Measurements from ENCODE around the gene STARD13.

The STARD13 gene, protein sequence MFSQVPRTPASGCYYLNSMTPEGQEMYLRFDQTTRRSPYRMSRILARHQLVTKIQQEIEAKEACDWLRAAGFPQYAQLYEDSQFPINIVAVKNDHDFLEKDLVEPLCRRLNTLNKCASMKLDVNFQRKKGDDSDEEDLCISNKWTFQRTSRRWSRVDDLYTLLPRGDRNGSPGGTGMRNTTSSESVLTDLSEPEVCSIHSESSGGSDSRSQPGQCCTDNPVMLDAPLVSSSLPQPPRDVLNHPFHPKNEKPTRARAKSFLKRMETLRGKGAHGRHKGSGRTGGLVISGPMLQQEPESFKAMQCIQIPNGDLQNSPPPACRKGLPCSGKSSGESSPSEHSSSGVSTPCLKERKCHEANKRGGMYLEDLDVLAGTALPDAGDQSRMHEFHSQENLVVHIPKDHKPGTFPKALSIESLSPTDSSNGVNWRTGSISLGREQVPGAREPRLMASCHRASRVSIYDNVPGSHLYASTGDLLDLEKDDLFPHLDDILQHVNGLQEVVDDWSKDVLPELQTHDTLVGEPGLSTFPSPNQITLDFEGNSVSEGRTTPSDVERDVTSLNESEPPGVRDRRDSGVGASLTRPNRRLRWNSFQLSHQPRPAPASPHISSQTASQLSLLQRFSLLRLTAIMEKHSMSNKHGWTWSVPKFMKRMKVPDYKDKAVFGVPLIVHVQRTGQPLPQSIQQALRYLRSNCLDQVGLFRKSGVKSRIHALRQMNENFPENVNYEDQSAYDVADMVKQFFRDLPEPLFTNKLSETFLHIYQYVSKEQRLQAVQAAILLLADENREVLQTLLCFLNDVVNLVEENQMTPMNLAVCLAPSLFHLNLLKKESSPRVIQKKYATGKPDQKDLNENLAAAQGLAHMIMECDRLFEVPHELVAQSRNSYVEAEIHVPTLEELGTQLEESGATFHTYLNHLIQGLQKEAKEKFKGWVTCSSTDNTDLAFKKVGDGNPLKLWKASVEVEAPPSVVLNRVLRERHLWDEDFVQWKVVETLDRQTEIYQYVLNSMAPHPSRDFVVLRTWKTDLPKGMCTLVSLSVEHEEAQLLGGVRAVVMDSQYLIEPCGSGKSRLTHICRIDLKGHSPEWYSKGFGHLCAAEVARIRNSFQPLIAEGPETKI

DNA sequence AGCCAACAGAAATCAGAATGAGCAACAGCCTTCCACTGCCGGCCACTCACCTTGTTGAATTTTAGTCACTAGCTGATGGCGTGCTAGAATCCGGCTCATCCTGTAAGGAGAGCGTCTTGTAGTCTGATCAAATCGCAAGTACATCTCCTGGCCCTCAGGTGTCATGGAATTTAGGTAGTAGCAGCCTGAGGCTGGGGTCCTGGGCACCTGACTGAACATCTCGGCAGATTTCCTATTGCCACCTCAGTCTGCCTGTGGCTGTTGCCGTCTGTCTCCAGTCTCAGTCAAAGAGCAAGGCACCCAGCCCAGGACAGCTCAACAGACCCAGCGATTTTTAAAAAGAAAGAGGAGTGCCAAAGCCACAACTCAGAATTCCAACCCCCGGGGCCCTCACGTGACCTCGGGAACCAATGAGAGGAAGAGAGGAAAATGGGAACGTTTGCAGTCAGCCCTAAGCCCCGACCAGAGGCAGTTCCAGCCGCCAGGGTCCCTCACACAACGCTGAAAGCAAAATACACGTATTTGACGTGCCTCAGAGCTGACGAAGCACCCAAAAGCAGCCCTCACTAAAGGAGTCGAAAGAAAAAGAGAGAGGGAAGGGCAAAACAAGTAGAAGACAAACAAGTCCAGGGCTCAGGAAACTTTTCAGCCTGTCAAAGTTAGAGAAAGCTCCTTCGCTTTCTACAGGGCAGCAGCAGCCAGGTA lies at the start of gene STARD13:
STARD13 (minus strand) TSS at position 336 of the 705 bp plus-strand sequence; CDS start at position 219, 117 bp downstream.
- peaks cover 18% of the 10 kb centered on the region for H3K4me1 Mint-ChIP-seq (ENCODE audit: low read depth)
- peak; percentile 32 for DNase-seq
- H3K36me3 Mint-ChIP-seq (ENCODE audit: low read depth): no peaks in the 10 kb centered on the region
- H3K9me3 Mint-ChIP-seq: no peaks in the 10 kb centered on the region
- H3K4me3 Mint-ChIP-seq: peak within 1 kb of the TSS; percentile 71
- H3K27me3 Mint-ChIP-seq: peaks cover 65% of the 10 kb centered on the region
- H3K27ac Mint-ChIP-seq: no peak within 1 kb of the TSS

DNA sequence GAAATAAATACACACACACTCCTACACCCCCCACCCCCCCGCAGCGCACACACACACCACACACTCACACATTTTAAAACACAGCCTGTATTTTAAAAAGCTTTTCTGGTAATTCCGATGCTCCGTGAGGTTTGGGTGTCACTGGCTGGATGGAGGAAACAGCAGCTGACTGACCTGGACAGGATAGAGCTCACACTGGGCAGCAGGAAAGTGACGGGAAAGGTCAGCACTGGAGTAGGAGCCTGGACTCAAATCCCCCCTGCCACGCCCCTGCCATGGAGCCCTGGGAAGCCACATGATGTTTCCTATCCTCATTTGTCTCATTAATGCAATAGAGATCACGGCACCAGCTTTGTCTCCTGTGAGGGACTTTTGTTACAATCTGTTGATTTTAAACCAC lies 49.3 kb upstream of the STARD13 start:
- no peaks in the 10 kb centered on the region for H3K4me1 Mint-ChIP-seq (ENCODE audit: low read depth)
- no peak overlapping the region for H3K27ac Mint-ChIP-seq
- H3K9me3 Mint-ChIP-seq: no peaks in the 10 kb centered on the region
- no peak overlapping the region for H3K4me3 Mint-ChIP-seq
- no peaks in the 10 kb centered on the region for H3K36me3 Mint-ChIP-seq (ENCODE audit: low read depth)
- peaks cover 29% of the 10 kb centered on the region for H3K27me3 Mint-ChIP-seq
- DNase-seq: no peak

- Mint-ChIP-seq H3K27me3 (peaks cover 27% of the 10 kb centered on the region), H3K36me3 (ENCODE audit: low read depth) (no peaks in the 10 kb centered on the region), H3K27ac (no peak overlapping the region), H3K9me3 (no peaks in the 10 kb centered on the region), H3K4me1 (ENCODE audit: low read depth) (no peaks in the 10 kb centered on the region), H3K4me3 (no peak overlapping the region)
- no peak for DNase-seq
These were observed 46.4 kb upstream of the STARD13 start for GRCh38 chr13:33331962-33332361.

GRCh38 chr13:33330483-33330882 lies 44.9 kb upstream of the STARD13 start:
- Mint-ChIP-seq H3K4me1 (ENCODE audit: low read depth) (no peaks in the 10 kb centered on the region), H3K4me3 (no peak overlapping the region), H3K27me3 (peaks cover 27% of the 10 kb centered on the region), H3K36me3 (ENCODE audit: low read depth) (no peaks in the 10 kb centered on the region), H3K9me3 (no peaks in the 10 kb centered on the region), H3K27ac (no peak overlapping the region)
- DNase-seq: no peak

DNA sequence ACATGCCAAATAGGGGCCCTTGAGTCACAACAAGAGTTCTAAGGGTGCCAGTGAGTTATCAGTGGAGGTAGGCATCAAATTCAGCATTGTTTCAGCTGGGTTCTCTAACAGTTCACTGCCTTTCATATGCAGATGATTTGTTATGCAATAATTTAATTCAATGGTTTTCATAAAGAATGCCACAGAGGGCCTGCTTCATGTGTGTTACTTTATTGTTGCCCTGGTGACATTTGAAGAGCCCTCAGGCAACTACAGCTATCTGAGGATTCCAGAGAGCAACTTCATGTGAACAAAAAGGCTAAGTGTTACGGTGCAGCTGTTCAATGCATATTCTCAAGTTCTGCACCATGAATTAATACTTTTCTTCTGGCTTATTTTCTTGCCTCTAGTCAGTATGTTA lies 43.1 kb upstream of the STARD13 start:
- H3K27ac Mint-ChIP-seq: no peak overlapping the region
- H3K4me3 Mint-ChIP-seq: no peak overlapping the region
- H3K27me3 Mint-ChIP-seq: peaks cover 18% of the 10 kb centered on the region
- no peak for DNase-seq
- H3K4me1 Mint-ChIP-seq (ENCODE audit: low read depth): no peaks in the 10 kb centered on the region
- H3K9me3 Mint-ChIP-seq: no peaks in the 10 kb centered on the region
- H3K36me3 Mint-ChIP-seq (ENCODE audit: low read depth): no peaks in the 10 kb centered on the region

GRCh38 chr13:33326723-33327122 lies 41.2 kb upstream of the STARD13 start:
- no peak overlapping the region for H3K4me3 Mint-ChIP-seq
- H3K27ac Mint-ChIP-seq: no peak overlapping the region
- H3K9me3 Mint-ChIP-seq: no peaks in the 10 kb centered on the region
- peaks cover 7% of the 10 kb centered on the region for H3K27me3 Mint-ChIP-seq
- no peak for DNase-seq
- no peaks in the 10 kb centered on the region for H3K4me1 Mint-ChIP-seq (ENCODE audit: low read depth)
- no peaks in the 10 kb centered on the region for H3K36me3 Mint-ChIP-seq (ENCODE audit: low read depth)

- no peak for DNase-seq
- H3K36me3 Mint-ChIP-seq (ENCODE audit: low read depth): no peaks in the 10 kb centered on the region
- no peak overlapping the region for H3K4me3 Mint-ChIP-seq
- no peaks in the 10 kb centered on the region for H3K9me3 Mint-ChIP-seq
- no peak overlapping the region for H3K27ac Mint-ChIP-seq
- no peaks in the 10 kb centered on the region for H3K4me1 Mint-ChIP-seq (ENCODE audit: low read depth)
- peaks cover 4% of the 10 kb centered on the region for H3K27me3 Mint-ChIP-seq
These were observed 40.7 kb upstream of the STARD13 start for GRCh38 chr13:33326246-33326645.

- no peak for DNase-seq
- H3K36me3 Mint-ChIP-seq (ENCODE audit: low read depth): no peaks in the 10 kb centered on the region
- H3K4me1 Mint-ChIP-seq (ENCODE audit: low read depth): no peaks in the 10 kb centered on the region
- no peaks in the 10 kb centered on the region for H3K9me3 Mint-ChIP-seq
- no peaks in the 10 kb centered on the region for H3K27me3 Mint-ChIP-seq
- no peak overlapping the region for H3K27ac Mint-ChIP-seq
- no peak overlapping the region for H3K4me3 Mint-ChIP-seq
These were observed 38.4 kb upstream of the STARD13 start for GRCh38 chr13:33323801-33324510.

DNA sequence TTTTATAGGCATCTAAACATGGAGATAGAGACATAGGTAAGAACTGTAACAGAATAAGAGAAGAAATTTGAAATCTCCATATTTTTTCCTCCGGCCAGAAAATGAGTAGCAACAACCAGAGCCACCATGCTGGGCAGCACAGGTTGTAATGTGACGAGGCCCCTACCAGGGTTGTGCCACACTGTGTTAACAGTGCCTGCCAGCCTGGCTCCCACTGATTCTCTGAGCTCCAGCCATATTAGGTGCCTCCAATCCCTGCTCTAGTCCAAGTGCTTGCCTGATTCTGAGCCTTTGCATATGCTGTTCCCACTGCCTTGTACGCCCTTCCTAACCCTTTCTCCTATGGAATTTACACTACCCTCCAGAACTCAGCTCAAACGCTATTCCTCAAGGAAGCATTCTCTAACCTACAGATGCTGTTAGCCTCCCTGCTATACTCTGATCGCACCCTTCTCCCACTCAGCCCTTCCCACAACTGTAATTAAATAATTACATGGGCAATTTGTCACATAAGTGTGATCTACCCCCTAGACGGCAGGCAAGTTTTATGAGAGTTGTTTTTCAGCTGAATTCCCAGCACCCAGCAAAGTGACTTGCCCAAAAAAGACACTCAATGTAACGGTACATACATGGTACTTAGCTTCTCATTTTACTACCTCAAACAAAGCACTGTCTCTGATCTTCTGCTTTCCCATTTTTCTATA lies 37.6 kb upstream of the STARD13 start:
- Mint-ChIP-seq H3K36me3 (ENCODE audit: low read depth) (no peaks in the 10 kb centered on the region), H3K9me3 (no peaks in the 10 kb centered on the region), H3K4me1 (ENCODE audit: low read depth) (no peaks in the 10 kb centered on the region), H3K4me3 (no peak overlapping the region), H3K27me3 (peaks cover 5% of the 10 kb centered on the region), H3K27ac (no peak overlapping the region)
- no peak for DNase-seq

- no peak overlapping the region for H3K27ac Mint-ChIP-seq
- H3K9me3 Mint-ChIP-seq: no peaks in the 10 kb centered on the region
- no peaks in the 10 kb centered on the region for H3K36me3 Mint-ChIP-seq (ENCODE audit: low read depth)
- H3K27me3 Mint-ChIP-seq: peaks cover 5% of the 10 kb centered on the region
- DNase-seq: no peak
- H3K4me3 Mint-ChIP-seq: no peak overlapping the region
- H3K4me1 Mint-ChIP-seq (ENCODE audit: low read depth): no peaks in the 10 kb centered on the region
These were observed 36.9 kb upstream of the STARD13 start for GRCh38 chr13:33322543-33322809.

DNA sequence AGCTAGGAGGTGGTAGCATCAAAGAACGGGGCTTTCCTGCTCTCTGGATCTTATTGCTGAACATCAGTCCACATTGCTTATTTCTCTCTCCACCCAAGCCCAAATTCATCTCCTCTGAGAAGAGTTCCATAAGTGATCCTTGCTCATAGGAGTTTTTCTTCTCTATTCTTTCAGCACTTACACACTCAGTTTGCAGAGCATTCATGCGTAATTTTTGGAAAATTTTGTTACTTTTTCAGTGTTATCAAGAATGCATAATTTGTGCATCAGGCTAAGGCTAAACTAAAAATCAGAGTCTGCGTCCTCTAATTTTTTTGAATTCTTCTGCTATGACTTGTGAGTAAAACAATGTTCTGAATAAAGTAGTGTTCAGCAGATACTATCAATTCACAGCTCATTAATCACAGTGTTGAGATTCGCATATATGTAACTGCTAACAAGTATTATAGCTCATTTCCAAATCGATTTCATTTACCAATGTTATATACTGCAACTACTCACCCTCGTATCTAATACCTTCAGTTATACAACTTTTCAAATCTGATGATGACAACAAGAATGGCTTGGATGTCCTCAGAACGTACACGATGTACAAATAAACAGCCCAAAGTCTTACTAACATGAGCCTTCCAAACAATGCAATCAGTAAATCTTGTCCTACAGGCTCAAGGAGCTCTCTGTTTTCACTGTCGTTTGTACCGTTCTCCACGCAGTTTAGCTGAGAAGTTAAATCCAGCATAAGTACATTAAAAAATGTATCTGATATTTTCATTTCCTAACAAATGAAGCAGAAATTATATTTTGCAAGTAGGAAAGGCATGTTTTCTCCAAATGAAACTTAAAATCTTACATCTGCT lies 36.4 kb upstream of the STARD13 start:
- H3K9me3 Mint-ChIP-seq: no peaks in the 10 kb centered on the region
- DNase-seq: no peak
- H3K36me3 Mint-ChIP-seq (ENCODE audit: low read depth): no peaks in the 10 kb centered on the region

GRCh38 chr13:33319859-33320258 lies 34.3 kb upstream of the STARD13 start:
- Mint-ChIP-seq H3K9me3 (no peaks in the 10 kb centered on the region), H3K36me3 (ENCODE audit: low read depth) (no peaks in the 10 kb centered on the region), H3K4me1 (ENCODE audit: low read depth) (no peaks in the 10 kb centered on the region), H3K27me3 (peaks cover 14% of the 10 kb centered on the region), H3K4me3 (no peak overlapping the region), H3K27ac (no peak overlapping the region)
- no peak for DNase-seq

More for the DNA sequence above, 36.4 kb upstream of the STARD13 start:
- no peaks in the 10 kb centered on the region for H3K4me1 Mint-ChIP-seq (ENCODE audit: low read depth)
- H3K4me3 Mint-ChIP-seq: no peak overlapping the region
- H3K27ac Mint-ChIP-seq: no peak overlapping the region
- H3K27me3 Mint-ChIP-seq: peaks cover 10% of the 10 kb centered on the region

DNA sequence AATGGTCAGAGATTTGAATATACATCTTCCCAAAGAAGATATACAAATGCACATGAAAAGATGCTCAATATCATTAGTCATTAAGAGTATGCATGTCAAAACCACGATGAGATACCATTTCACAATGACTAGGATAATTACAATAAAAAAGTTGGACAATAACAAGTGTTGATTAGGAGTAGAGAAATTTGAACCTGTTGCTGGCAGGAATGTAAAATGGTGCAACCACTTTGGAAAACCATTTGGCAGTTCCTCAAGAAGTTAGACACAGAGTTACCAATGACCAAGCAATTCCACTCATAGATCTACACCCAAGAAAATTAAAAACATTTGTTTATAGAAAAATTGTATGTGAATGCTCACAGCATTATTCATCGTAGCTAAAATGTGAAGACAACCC lies 33.2 kb upstream of the STARD13 start:
- Mint-ChIP-seq H3K9me3 (no peaks in the 10 kb centered on the region), H3K27me3 (peaks cover 14% of the 10 kb centered on the region), H3K4me3 (no peak overlapping the region), H3K4me1 (ENCODE audit: low read depth) (no peaks in the 10 kb centered on the region), H3K36me3 (ENCODE audit: low read depth) (no peaks in the 10 kb centered on the region), H3K27ac (no peak overlapping the region)
- DNase-seq: no peak

Data from activated T-cell treated with anti-CD3 and anti-CD28 coated beads, Interleukin-2, amount 50 U/mL, for 24 hours (primary cell).